GM12878 (cell line): ENCODE measurements around the gene TNFRSF8. TPM values are rescaled to one million over a fixed set of nuclear protein-coding genes. Genes with fewer than 3 reads are reported as not detected.

ENCODE experiments used
- BRCA1 ChIP-seq: IDR thresholded peaks from 2 replicates; pipeline ENCODE4 v1.6.1; 2011; ENCODE audit warnings: low read depth, low read length, improper control_type of control experiment
- CREM ChIP-seq: IDR thresholded peaks from 2 replicates; pipeline ENCODE4 v1.6.1; 2014; ENCODE audit warnings: antibody characterized with exemption, low read depth
- DPF2 ChIP-seq: fragments of 450-650 bp; IDR thresholded peaks from 2 replicates; pipeline ENCODE4 v1.6.1; 2017; ENCODE audit warnings: mild to moderate bottlenecking
- E4F1 ChIP-seq: fragments of 450-650 bp; IDR thresholded peaks from 2 replicates; pipeline ENCODE4 v1.6.1; 2018; ENCODE audit warnings: borderline replicate concordance, mild to moderate bottlenecking; ENCODE audit not compliant: partially characterized antibody
- EED ChIP-seq: sonication (generic); IDR thresholded peaks from 2 replicates; pipeline ENCODE4 v1.6.1; 2016; ENCODE audit warnings: antibody characterized with exemption, low read depth
- HDGF ChIP-seq: fragments of 450-650 bp; IDR thresholded peaks from 2 replicates; pipeline ENCODE4 v1.6.1; 2016; ENCODE audit warnings: antibody characterized with exemption
- KDM1A ChIP-seq: fragments of 200-600 bp; sonication (generic); IDR thresholded peaks from 2 replicates; pipeline ENCODE4 v1.6.1; 2016; ENCODE audit warnings: borderline replicate concordance
- KLF5 ChIP-seq: fragments of 450-650 bp; IDR thresholded peaks from 2 replicates; pipeline ENCODE4 v1.6.1; 2014; ENCODE audit warnings: mild to moderate bottlenecking; ENCODE audit not compliant: partially characterized antibody
- MYC ChIP-seq: IDR thresholded peaks from 2 replicates; pipeline ENCODE4 v1.6.1; 2011; ENCODE audit warnings: mild to moderate bottlenecking, low read length, moderate library complexity, inconsistent platforms; ENCODE audit not compliant: insufficient read depth, insufficient replicate concordance, insufficient read length, severe bottlenecking
- NFXL1 ChIP-seq: fragments of 450-650 bp; IDR thresholded peaks from 2 replicates; pipeline ENCODE4 v1.6.1; 2017; ENCODE audit warnings: antibody characterized with exemption, mild to moderate bottlenecking, borderline replicate concordance
- NFYB ChIP-seq: IDR thresholded peaks from 2 replicates; pipeline ENCODE4 v1.6.1; 2011; ENCODE audit warnings: low read depth, mild to moderate bottlenecking, low read length, improper control_type of control experiment, moderate library complexity; ENCODE audit not compliant: insufficient read depth
- NKRF ChIP-seq: fragments of 450-650 bp; conservative IDR thresholded peaks from 2 replicates; pipeline ENCODE4 v1.6.1; 2017; ENCODE audit warnings: mild to moderate bottlenecking, moderate library complexity
- ZBTB11 ChIP-seq: fragments of 450-650 bp; formaldehyde crosslinking; IDR thresholded peaks from 2 replicates; pipeline ENCODE4 v1.5.0; 2022; ENCODE audit warnings: mild to moderate bottlenecking, missing genetic modification characterization
- ZBTB33 ChIP-seq: fragments of 450-650 bp; IDR thresholded peaks from 2 replicates; pipeline ENCODE4 v1.6.1; 2017; ENCODE audit warnings: mild to moderate bottlenecking
- ZNF622 ChIP-seq: fragments of 450-650 bp; IDR thresholded peaks from 2 replicates; pipeline ENCODE4 v1.6.1; 2017; ENCODE audit warnings: mild to moderate bottlenecking, inconsistent platforms
- polyA plus RNA-seq, 11 experiments: library from polyadenylated mRNA; depleted of rRNA in 4 of 11; unstranded in 6 of 11; stranded (reverse) in 5 of 11; fragments of >200 nt; fragmentation: Nextera tagmentation in 4 of 11; fragmentation: Illumina TruSeq in 1 of 11; extraction: Ambion mirVana in 4 of 11; extraction: Trizol in 1 of 11; gene quantifications; 1 replicate in 1 of 11; 2 replicates in 10 of 11; pipeline versions ENCODE4 v1.2.1 to v1.2.3, GENCODE V29; 2011 to 2016; ENCODE audit warnings: inconsistent platforms in 2 of 11, missing spikeins in 2 of 11, low read depth in 1 of 11
- total RNA-seq, 4 experiments: library from RNA; depleted of rRNA in 3 of 4; stranded (reverse); fragments of >200 nt in 3 of 4; fragmentation: Illumina TruSeq in 1 of 4; extraction: Trizol in 1 of 4; gene quantifications; 2 replicates each; pipeline versions ENCODE4 v1.2.1 to v1.2.3, GENCODE V29; 2013 to 2021
- TF ChIP-seq, protein P1 (sequence below): fragments of 450-650 bp; IDR thresholded peaks from 2 replicates; pipeline ENCODE4 v1.6.1; 2017; ENCODE audit warnings: borderline replicate concordance
- TF ChIP-seq, protein P2 (sequence below): IDR thresholded peaks from 2 replicates; pipeline ENCODE4 v1.6.1; 2011; ENCODE audit warnings: mild to moderate bottlenecking, low read depth, low read length, moderate library complexity; ENCODE audit not compliant: insufficient replicate concordance

The TNFRSF8 gene
- total and polyA plus RNA-seq, 10 of the 15 experiments (the other 5 are each of a cell fraction or from before 2014, with no cell fraction given): 9.8 to 114 (median 58.8) TPM

- TF ChIP-seq NKRF: peak; percentile 95
- TF ChIP-seq BRCA1: no peak
- TF ChIP-seq, protein P1, sequence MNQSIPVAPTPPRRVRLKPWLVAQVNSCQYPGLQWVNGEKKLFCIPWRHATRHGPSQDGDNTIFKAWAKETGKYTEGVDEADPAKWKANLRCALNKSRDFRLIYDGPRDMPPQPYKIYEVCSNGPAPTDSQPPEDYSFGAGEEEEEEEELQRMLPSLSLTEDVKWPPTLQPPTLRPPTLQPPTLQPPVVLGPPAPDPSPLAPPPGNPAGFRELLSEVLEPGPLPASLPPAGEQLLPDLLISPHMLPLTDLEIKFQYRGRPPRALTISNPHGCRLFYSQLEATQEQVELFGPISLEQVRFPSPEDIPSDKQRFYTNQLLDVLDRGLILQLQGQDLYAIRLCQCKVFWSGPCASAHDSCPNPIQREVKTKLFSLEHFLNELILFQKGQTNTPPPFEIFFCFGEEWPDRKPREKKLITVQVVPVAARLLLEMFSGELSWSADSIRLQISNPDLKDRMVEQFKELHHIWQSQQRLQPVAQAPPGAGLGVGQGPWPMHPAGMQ: no peak
- TF ChIP-seq KDM1A: no peak
- no peak; the same call in 1 of the 2 replicates for TF ChIP-seq CREM
- TF ChIP-seq EED: no peak
- no peak for TF ChIP-seq ZBTB11 (CRISPR knock-in tag)
- no peak for TF ChIP-seq KLF5
- no peak for TF ChIP-seq HDGF
- TF ChIP-seq ZNF622: no peak
- no peak for TF ChIP-seq ZBTB33
- TF ChIP-seq NFYB: no peak
- TF ChIP-seq E4F1: no peak
- TF ChIP-seq, protein P2, sequence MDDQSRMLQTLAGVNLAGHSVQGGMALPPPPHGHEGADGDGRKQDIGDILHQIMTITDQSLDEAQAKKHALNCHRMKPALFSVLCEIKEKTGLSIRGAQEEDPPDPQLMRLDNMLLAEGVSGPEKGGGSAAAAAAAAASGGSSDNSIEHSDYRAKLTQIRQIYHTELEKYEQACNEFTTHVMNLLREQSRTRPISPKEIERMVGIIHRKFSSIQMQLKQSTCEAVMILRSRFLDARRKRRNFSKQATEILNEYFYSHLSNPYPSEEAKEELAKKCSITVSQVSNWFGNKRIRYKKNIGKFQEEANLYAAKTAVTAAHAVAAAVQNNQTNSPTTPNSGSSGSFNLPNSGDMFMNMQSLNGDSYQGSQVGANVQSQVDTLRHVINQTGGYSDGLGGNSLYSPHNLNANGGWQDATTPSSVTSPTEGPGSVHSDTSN: peak; percentile 12
- TF ChIP-seq NFXL1: 0 out of 2 replicates have a peak, but pooled peaks have one; percentile 71
- peak; percentile 97 for TF ChIP-seq DPF2
- TF ChIP-seq MYC: no peak
Measured at GRCh38 chr1:12166834-12167492, 103.9 kb downstream of the TNFRSF8 start, which contains the start of gene TNFRSF1B (continued).
